Choroid plexus epithelial cell (primary cell): ENCODE data around the gene VPS13A.

Experiments used
- DNase-seq: peaks from one replicate; pipeline ENCODE4 v3.0.0-alpha.2; 2010; ENCODE audit warnings: low read depth
- H3K4me3 ChIP-seq: 2 replicates; pipeline ENCODE4 v1.5.1; 2011; ENCODE audit warnings: low read depth, mild to moderate bottlenecking, control low read depth, low read length, moderate library complexity
- TF ChIP-seq, protein P1 (sequence below): conservative IDR thresholded peaks from 2 replicates; pipeline ENCODE4 v1.5.1; 2011; ENCODE audit warnings: low read depth, mild to moderate bottlenecking, control low read depth, inconsistent platforms, low read length, moderate library complexity

The VPS13A gene

DNA sequence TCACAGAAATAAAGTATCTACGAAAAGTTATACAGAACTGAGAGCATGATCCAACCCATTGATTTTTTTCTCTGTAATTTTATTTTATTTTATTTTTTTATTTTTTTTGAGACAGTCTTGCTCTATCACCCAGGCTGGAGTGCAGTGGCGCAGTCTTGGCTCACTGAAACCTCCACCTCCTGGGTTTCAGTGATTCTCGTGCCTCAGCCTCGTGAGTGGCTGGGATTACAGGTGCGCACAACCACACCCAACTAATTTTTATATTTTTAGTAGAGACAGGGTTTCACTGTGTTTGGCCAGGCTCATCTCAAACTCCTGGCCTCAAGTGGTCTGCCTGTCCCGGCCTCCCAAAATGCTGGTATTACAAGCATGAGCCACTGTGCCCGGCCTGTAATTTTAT, 107.3 kb downstream of the VPS13A start:
- TF ChIP-seq, protein P1, sequence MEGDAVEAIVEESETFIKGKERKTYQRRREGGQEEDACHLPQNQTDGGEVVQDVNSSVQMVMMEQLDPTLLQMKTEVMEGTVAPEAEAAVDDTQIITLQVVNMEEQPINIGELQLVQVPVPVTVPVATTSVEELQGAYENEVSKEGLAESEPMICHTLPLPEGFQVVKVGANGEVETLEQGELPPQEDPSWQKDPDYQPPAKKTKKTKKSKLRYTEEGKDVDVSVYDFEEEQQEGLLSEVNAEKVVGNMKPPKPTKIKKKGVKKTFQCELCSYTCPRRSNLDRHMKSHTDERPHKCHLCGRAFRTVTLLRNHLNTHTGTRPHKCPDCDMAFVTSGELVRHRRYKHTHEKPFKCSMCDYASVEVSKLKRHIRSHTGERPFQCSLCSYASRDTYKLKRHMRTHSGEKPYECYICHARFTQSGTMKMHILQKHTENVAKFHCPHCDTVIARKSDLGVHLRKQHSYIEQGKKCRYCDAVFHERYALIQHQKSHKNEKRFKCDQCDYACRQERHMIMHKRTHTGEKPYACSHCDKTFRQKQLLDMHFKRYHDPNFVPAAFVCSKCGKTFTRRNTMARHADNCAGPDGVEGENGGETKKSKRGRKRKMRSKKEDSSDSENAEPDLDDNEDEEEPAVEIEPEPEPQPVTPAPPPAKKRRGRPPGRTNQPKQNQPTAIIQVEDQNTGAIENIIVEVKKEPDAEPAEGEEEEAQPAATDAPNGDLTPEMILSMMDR: no peak
- no peak for DNase-seq

DNA sequence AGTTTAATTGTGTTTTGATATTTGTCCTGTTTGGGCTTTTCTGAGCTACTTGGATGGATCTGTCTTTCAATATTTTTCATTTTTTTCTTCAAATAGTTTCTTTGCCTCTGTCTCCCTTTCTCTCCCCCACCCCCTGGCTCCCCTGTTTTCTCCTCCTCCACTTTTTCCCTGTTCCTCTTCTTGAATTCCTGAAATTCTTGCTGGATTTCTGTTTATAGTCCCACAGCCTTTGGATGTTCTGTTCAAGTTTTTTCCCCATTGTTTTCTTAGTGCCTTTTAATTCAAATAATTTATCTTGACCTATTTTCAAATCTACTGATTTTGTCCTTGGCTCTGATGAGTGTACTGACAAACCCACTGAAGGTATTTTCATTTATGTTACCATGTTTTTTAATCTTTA, 113.0 kb downstream of the VPS13A start:
- H3K4me3 ChIP-seq: no peak overlapping the region
- TF ChIP-seq, protein P1: no peak
- no peak for DNase-seq

More for the DNA sequence above, 107.3 kb downstream of the VPS13A start:
- H3K4me3 ChIP-seq: no peak overlapping the region

DNA sequence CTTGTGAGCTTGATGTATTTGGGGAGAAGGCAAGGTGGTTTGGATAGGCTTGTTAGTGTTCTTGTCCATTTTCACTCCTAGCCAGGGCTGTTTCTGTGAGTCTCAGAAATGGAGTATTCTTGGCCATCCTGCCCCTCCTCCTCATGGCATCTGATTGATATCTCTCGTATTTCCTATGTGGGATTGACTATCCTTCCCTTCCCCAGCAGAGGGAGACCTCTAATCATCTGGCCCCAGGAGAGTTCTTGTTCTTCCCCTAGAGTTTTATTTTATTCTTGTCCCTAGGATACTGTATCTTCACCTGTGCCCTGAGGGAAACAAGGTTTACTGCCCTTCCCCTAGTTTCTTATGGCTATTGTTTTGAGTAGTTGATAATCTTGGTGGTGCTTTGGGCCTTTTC, 114.4 kb downstream of the VPS13A start:
- H3K4me3 ChIP-seq: no peak overlapping the region
- TF ChIP-seq, protein P1: peak; percentile 81
- DNase-seq: peak; percentile 73

DNA sequence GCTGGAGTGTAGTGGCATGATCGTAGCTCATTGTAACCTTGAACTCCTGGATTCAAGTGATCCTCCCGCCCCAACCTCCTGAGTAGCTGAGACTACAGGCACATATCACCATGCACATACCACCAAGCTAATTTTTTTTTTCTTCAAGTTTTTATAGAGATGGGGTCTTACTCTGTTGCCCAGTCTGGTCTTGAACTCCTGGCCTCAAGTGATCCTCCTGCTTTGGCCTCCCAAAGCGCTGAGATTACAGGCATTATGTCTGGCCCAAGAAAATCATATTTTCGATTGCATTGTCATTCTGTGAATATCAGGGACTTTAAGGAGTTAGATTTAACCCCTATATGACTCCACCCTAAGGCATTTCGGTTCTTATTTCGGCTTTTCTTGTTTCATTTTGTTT, 116.6 kb downstream of the VPS13A start:
- TF ChIP-seq, protein P1: no peak
- H3K4me3 ChIP-seq: no peak overlapping the region
- no peak for DNase-seq

DNA sequence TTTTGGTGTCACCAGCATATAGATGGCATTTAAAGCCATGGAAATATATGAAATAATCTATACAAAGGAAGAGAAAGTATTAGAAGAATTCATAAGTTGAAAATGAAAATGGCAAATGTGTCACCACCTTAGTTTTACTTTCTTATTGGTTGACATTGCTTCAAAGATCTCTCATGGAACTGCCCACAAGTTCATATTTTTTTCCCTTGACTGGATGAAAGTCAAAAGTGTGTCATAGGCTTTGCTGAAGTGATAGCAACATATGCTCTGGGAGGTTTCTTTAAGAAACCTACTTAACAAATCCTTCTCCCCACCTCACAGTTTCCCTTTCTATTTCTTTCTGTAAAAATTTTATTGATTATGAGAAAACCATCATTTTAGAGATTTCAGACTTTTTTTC, 127.2 kb downstream of the VPS13A start:
- no peak overlapping the region for H3K4me3 ChIP-seq
- DNase-seq: no peak
- TF ChIP-seq, protein P1: no peak

DNA sequence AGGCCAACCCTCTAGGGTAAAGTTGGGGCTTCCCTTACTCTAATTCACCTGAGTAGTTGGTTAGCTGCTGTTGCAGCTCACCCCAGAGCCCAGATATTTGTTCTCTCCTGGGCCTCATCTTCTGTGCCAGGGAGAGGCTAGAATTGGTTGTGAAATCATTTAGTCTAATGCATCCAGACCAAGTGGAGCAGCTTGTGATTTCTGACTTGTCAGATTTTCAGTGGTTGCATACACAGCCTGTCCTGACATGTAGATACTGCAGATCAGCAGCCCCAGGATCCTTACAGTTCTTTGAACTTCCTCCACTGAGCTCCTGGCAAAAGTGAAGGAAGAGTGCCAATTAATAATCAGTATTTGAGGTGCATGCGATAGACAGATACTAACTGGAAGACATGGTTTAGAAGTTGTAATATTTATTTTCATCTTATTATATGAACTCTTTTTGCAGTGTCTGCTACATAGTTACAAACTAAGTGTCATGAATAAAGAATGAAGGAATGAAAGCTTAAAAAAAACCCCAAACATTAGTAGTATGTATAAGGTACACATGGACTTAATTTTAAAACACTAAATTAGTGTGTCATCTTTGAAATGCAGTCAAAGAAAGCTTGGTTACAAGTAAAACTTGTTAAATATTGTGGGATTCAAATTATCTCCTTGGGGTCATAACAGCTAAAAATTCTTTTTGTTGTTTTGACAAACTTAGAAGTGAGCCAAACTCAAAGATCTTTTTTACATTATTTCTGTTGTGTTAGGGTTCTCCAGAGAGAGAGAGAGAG, 128.5 kb downstream of the VPS13A start:
- no peak overlapping the region for H3K4me3 ChIP-seq
- peak; percentile 60 for DNase-seq
- TF ChIP-seq, protein P1: no peak

DNA sequence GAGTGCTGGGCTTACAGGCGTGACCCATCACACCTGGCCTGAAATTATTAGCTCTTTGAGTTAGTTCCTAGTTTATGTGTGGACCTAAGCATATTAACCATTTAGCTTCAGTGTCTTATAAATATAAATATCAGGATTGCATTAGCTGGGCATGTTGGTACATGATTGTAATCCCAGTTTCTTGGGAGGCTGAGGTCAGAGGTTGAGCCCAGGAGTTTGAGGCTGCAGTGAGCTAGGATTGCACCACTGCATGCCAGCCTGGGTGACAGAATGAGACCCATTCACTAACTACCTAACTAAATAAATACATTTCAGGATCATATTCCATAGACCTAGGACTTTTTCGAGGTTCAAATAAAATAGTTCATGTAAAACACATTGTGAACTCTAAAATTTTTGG, 129.8 kb downstream of the VPS13A start:
- no peak for DNase-seq
- H3K4me3 ChIP-seq: no peak overlapping the region
- TF ChIP-seq, protein P1: no peak
